KBM-7 (cell line): ENCODE results near the gene RIT1.
A peak's percentile ranks its signal among the peaks of the same experiment; 100 is the strongest.

Source experiments
- DNase-seq: peaks from one replicate; pipeline ENCODE4 v3.0.0-alpha.2; 2015
- in situ Hi-C: fragments of 300-500 bp; cut with MboI; formaldehyde crosslinking; loops from 2 replicates; pipeline ENCODE4 v1.14.3; 2020; ENCODE audit warnings: low sequenced_read_pairs, low pct_unique_long_range_greater_than_20kb, mixed read lengths

RIT1 gene, protein sequence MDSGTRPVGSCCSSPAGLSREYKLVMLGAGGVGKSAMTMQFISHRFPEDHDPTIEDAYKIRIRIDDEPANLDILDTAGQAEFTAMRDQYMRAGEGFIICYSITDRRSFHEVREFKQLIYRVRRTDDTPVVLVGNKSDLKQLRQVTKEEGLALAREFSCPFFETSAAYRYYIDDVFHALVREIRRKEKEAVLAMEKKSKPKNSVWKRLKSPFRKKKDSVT

DNA sequence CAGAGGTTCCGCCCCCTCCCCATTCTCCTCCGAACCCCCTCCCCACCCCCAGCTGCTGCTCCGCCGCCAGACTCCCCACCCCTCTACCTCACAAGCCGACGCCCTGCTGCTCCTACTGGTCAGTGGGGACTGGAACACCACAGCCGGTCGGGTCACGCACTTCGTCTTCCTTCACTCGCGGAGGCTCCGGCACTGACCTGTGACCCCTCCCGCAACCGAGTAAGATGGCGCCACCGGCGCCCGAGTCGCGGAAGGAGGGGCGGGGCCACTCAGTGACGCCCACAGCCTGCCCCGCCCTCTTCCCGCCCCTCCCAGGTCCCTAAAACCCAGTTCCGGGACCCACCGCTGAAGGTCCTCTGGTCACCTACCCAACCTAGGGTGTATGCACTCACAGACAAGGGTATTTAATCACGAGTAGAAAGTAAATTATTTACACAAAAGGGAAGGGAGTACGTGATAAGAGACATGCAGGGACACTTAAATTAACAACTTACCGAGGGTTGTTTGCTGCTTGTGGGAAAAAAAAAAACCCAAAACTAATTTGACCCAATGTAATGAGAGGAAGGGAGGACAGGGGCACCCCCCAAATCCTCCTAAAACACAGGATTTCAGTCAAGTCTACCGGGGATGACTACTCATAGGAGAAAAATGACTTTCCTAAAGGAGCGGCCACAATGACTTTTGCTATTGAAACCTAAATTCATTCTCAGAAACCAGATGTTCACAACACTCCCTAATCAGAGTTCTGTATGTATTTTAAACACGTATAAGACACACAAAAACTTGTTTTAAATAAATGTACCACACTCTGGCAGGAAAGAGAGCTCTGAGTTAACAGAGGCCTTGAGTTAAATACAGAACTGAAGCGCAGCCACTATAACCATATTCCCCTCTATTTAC lies at the start of gene RIT1:
Gene RIT1, minus strand, starts transcription at position 194 of the 900 bp plus-strand sequence. CDS start 588 bp downstream, outside the sequence.
- DNase-seq, result peak; percentile 79
- in situ Hi-C loops, result no loop called here

DNA sequence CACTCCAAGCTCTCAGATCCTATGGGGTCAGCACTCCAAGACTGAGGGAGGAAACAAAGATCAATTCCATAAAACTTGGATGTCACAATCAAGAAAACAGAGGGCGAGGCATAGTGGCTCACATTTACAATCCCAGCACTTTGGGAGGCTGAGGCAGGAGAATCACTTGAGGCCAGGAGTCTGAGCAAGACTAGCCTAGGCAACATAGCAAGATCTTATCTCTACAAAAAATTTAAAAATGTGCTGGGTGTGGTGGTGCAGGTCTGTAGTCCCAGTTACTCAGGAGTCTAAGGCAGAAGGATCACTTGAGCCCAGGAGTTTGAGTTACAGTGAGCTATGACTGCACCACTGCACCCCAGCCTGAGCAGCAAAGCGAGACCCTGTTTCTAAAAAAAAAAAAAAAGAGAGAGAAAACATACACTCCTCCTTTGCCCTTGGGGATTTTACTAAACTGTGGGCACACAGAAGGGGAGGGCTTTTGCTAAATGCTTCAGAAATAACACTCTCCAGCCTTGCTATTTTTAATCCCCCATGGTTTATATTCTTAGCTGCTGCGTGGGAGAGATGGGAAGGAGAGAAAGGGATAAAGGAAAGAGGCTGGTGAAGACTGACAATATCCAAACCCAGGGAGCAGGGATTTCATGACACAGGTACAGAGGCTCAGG lies 49.1 kb upstream of the RIT1 start:
- in situ Hi-C loops, result no loop called here

DNA sequence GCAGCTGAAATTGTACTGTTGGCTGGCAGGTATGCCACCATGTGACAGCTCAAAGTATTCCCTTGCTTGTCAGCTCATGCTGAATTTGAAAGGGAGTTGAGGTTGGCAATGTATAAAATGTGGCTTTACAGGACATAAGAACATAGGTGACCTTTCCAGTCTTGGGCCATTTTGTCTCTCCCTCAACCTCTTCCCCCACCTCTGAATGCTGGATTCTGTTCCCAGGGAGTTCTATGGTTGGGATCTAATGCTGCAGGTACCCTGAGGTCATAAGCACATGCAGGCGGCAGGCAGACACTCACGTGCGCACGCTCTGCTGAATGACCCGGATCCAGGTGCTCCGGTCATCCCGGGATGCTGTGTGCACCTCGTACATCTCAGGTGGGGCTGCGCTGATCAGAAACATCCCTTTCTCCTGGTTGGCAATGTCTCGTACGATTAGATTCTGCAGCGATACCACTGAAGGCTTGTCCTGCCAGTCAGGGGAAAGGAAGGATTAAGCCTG lies 46.3 kb upstream of the RIT1 start:
- DNase-seq, result no peak
- in situ Hi-C loops, result no loop called here

More for the DNA sequence above, 49.1 kb upstream of the RIT1 start:
- no peak for DNase-seq

DNA sequence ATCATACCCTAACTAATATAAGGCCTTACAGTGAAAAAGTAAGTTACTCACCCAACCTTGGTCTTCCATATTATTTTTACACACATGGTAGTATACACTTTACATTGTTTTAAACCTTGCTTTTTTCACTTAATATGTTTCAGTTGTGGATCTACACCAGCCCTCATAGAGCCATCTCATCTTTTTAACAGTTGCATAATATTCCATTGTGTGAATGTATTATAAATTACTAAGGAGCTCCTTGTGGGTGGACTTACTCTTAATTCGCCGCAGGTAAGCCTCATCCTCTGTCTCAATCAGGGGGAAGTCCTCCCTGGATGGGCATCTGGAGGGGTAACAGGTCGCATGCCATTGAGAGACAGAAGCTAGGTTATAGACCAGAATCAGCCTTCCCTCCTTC lies 43.5 kb upstream of the RIT1 start:
- in situ Hi-C loops, result no loop called here
- no peak for DNase-seq

DNA sequence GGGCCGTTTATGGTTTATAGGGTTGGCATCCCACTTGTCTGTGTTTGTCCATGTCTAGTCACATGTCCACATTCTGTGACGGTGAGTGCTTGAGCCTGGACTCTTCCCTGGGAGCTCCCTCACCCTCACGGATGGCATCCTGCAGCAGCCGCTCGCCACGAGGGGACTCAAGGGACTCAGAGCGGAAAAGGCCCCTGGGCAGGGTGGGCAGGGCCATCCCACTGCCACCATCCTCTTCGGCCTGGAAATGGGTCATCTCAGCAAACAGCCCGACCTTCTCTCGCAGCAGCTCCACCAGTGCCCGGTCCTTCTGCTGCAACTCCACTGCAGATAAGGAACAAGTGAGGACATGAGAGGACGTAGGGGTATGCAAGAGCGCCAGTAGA lies 41.3 kb upstream of the RIT1 start:
- DNase-seq, result no peak
- in situ Hi-C loops, result no loop called here

DNA sequence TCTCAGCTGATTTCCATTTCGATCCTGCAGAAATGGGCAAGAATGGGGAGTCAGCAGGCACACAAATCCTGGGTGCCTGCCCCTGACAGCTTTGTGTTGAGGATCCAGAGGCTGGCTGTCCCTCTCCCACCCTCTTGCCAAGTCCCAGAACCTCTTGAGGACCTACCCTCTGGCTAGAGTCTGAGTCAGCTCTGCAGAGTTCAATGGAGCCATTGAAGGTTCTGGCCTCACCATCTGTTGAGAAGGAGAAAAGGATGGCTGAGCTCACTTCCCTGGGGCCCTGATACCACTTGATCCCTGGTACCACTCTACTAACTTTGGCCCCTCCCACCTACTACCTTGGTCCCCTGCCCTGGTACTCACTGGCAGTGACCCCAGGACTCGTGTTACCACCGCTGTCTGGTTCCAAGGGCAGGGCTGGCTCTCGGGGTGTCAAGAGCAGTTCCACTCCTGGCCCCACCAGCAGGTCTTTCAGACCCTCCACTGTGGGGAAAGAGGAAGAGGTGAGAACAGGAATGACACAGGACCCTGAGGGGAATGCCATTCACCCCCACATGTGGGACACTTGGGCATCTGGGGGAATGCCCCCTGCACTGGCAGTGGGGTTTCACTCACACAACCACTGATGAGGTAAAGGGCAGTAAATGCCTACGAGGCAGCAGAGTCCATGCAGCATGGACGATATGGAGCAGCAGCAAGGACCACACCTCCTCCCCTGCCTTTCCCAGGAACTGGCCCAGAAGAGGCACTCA lies 40.8 kb upstream of the RIT1 start:
- no peak for DNase-seq

DNA sequence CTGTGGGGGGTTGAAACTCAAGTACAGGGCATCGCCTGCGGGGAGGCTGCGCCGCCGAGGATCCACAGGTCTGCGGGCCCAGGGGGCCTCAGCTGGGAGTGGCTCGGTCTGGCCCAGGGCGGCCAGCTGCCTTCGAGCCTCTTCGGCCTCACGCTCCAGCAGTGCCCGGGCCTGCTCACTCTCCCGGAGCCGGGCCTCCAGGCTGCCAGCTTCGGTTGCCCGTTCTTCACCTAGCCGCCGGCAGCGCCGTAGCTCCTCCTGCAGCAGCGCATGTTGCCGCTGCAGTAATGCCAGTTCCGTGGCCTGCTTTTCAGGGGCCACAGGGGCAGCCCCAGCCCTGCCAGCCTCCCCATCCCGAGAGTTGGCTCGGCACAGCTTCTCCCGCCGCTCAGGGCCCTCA lies 39.7 kb upstream of the RIT1 start:
- in situ Hi-C loops, result no loop called here
- DNase-seq, result no peak

More for the DNA sequence above, 40.8 kb upstream of the RIT1 start:
- in situ Hi-C loops, result no loop called here

DNA sequence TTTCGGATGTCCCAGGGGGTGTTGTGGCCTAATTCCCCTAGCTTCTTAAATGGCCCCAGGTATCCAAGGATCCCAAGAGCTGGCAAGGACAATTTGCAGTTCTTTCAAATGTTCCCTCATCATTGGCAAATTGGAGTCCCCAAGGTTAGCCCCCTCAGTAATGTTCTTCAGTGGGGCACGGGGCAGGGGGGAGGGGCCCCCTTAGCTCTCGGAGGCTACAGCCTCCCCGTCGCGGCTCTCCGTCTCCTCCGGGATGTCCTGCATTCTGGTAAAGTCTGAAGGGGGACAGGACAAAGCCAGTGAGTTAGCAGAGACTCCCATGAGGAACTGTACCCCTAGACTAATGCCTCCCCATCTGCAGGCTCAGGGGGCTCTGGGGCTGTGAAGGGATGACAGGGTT lies 36.6 kb upstream of the RIT1 start:
- in situ Hi-C loops, result no loop called here
- no peak for DNase-seq

DNA sequence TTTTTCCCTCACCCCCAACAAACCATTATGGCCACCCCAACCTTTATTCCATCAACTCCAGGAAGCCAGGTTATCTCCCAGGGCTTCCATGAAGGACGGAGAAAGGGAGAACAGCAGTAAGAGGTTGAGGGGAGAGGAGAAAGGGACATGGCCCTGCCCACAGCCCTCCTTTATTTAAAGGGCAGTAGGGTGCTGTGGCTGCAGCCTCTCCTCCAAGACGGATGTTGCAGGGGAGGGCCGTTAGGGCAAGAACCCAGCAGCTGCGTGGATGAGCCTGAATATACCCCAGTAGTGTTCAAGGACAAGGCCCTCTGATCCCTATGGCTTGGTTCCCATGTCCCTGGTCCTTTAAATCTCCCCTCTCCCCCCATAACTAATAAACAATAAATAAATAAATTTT lies 36.1 kb upstream of the RIT1 start:
- DNase-seq, result no peak
- in situ Hi-C loops, result no loop called here

DNA sequence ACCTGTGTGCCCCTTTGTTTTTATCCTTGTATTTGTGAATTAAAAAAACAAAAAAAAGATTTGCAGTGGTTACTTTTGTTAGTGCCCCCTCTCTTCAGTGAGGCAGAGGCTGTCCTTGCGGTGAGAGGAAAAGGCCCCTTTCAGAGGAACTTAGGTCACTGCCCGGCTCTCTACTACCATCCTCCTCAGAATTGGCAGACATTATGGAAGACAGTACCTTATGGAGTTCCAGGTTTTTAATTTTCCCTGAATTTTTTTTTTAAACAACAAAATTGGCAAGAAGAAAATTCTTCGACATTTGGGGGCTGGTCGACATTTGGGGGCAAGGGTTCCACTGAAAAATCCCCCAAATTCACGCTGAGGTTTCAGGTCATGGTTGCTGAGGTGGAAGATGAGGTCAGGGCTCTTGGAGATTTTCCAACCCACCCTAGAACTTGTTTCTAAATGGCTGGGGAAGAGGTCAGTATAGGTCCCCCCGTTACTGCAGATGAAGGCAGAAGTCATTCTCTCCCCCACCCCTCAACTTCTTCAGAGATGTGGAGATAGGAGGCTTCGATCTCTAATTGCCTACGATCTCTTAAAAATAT lies 35.6 kb upstream of the RIT1 start:
- no peak for DNase-seq
- in situ Hi-C loops, result no loop called here

DNA sequence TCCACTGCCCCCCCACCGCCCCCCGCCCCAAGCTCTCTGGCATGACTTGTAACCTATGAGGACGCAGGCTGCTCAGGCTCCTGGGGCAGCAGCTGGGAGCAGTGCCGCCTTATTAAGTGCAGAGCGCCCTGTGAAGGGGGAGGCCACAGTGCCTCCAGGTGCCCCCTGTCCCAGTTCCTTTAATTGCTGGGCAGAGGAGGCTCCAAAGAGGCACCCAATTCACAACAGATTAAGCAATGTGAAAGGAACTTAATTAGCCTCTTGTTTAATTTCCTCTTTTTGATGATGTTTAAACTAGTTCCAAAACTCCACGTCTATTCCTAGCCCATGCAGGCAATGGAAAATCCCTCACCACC lies 33.3 kb upstream of the RIT1 start:
- DNase-seq, result no peak
- in situ Hi-C loops, result no loop called here

DNA sequence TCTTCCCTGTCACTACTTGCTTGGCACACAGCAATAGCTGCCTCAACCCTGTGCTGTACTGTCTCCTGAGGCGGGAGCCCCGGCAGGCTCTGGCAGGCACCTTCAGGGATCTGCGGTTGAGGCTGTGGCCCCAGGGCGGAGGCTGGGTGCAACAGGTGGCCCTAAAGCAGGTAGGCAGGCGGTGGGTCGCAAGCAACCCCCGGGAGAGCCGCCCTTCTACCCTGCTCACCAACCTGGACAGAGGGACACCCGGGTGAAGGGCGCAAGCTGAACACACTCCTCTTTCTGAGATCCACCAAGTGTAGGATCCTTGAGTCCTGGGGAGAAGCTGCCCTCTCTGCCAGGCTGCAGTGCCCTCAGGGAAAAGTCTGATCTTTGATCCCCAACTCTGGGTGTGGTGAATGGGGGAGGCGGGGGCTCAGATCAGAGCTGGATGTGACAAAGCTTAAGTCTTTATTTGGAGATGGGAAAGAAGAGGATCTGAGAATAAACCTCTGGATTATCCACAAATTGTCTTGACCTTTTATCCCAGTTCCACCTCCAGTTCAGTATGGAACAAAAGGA lies 31.5 kb upstream of the RIT1 start:
- DNase-seq, result no peak
- in situ Hi-C loops, result no loop called here

DNA sequence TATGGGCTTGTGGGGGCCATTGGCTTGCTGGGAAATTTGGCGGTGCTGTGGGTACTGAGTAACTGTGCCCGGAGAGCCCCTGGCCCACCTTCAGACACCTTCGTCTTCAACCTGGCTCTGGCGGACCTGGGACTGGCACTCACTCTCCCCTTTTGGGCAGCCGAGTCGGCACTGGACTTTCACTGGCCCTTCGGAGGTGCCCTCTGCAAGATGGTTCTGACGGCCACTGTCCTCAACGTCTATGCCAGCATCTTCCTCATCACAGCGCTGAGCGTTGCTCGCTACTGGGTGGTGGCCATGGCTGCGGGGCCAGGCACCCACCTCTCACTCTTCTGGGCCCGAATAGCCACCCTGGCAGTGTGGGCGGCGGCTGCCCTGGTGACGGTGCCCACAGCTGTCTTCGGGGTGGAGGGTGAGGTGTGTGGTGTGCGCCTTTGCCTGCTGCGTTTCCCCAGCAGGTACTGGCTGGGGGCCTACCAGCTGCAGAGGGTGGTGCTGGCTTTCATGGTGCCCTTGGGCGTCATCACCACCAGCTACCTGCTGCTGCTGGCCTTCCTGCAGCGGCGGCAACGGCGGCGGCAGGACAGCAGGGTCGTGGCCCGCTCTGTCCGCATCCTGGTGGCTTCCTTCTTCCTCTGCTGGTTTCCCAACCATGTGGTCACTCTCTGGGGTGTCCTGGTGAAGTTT lies 30.8 kb upstream of the RIT1 start:
- in situ Hi-C loops, result no loop called here
- DNase-seq, result no peak

DNA sequence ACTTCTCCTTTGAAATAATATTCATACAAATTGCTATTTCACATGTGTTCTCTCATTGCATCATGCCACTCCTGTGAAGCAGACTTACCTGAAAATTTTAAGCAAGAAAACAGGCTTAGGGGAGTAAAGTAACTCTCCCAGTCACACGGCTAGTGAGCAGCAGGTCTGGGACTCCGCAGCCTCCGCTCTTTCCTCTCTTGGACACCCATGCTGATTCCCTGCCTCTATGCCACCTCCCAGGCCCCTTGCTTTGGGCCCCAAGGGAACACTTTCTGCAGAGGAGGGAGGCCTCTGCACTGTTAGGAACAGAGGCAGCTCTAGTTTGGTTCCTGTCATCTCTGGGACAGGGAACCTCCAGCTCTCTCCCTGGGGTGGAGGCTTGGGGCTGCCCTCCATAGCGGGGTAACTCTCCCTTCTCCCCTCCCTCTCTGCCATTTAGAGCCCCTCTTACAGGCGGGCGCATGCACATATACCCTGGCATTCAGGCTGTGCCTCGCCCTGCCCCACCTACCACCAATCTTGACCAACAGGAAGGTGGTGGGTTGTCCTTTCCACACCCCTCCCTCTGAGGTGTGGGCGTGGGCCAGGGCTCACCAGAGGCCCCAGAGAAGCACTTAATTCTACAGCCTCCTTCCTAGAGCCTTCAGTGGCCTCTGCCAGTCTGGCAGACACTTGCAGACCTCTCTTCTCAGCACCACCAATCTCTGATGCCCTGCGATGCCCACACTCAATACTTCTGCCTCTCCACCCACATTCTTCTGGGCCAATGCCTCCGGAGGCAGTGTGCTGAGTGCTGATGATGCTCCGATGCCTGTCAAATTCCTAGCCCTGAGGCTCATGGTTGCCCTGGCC lies 30.1 kb upstream of the RIT1 start, which contains the start of gene RXFP4:
Gene RXFP4, plus strand, starts transcription at position 646 of the 852 bp plus-strand sequence. Its CDS starts 72 bp downstream, at position 718.
- no peak for DNase-seq
- in situ Hi-C loops, result no loop called here

DNA sequence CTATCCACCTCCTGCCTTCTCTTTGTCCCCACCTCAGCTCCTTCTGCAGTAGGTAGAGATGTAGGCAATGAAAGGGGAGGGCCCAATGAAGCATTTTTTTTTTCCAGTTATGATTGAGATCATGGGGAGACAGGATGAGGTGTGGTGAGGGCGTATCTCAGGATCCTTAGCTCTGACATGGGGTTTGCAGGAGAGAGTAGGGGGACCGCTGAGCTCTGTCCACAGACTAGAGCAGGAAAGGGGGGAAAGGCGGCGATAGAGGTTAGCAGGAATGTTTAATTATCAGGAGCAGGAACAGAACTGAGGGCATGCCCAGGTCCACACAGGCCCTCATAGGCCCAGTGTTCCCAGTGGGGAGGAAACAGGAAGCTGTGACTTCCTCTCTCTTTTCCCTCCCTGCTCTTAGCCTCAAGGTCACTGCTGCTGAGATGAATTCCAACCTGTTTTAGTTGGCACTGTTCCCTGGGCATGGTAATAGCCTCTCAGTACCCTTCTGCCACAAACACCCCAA lies 29.4 kb upstream of the RIT1 start:
- peak; percentile 79 for DNase-seq
- in situ Hi-C loops, result no loop called here

DNA sequence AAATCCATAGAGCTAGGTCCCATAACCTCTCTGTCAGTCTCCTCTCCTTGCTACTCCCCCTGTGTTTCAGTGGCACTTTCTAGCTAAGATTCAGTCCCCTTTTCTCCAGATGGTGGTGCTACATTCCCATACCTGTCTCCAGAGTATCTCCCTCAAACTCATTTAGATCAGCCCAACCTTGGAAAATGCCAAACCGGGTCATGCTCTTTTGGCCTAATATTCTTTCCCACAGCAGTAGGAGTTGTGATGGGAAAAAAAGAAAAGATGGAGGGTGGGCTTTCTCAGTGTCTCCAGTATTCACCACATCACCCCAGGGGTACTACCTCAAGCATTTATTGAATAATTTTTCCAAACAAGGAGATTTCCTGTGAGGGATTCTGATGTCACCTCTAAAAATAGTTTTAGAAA lies 27.1 kb upstream of the RIT1 start:
- peak; percentile 86 for DNase-seq
- in situ Hi-C loops, result no loop called here
